Measurements from ENCODE around the gene SLC44A1. TPM values are rescaled to one million over a fixed set of nuclear protein-coding genes. Genes with fewer than 3 reads are reported as not detected.
A peak's percentile ranks its signal among the peaks of the same experiment; 100 is the strongest.

SLC44A1 gene
- total and polyA plus RNA-seq, 2 experiments from 2014 or later = 30.4 to 52.6 TPM

DNA sequence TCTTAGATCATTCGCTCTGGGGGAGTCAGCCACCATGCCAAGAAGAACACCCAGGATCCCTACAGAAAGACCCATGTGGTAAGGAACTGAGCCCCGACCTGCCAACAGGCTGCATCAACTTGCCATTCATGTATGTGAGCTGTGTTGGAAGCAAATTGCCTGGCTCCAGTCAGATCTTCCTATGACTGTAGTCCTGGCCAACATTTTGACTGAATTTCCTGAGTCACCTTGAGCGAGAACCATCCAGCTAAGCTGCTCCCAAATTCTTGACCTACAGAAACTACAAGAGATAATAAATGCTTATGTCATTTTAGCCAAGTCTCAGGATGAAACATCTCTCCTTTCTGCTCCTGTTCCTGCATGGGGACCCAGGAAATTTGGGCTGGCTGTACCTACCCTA is 40.0 kb upstream of the SLC44A1 start:
- Histone ChIP-seq H3K4me1 (ENCODE audit: insufficient read depth) (peaks cover 37% of the 10 kb centered on the region), H3K9me3 (ENCODE audit: low read depth) (no peaks in the 10 kb centered on the region), H3K79me2 (ENCODE audit: insufficient read depth) (no peaks in the 10 kb centered on the region), H3K36me3 (ENCODE audit: low read depth) (no peaks in the 10 kb centered on the region), H2AFZ (no peak overlapping the region), H3K27me3 (replicated peaks; ENCODE audit: insufficient read depth) (no peaks in the 10 kb centered on the region), H3K9ac (no peak overlapping the region), H3F3A (ENCODE audit: insufficient read depth) (peaks cover 30% of the 10 kb centered on the region), H3K4me2 (ENCODE audit: unreplicated experiment) (no peak overlapping the region), H3K4me3 (no peak overlapping the region), H4K20me1 (ENCODE audit: insufficient read depth) (no peaks in the 10 kb centered on the region), H3K9me2 (ENCODE audit: insufficient read depth) (no peaks in the 10 kb centered on the region), H3K27ac (no peak overlapping the region; the same call in 1 of the 2 replicates)
- 92 to 93% methylated on average over 3 of the region's 3 CpGs for WGBS, 2 experiments (ENCODE audit: low coverage in 1 of 2, low lambda C conversion rate in 2 of 2, missing lambda C conversion rate in 2 of 2)
- TF ChIP-seq EZH2phosphoT487 (IDR thresholded peaks at IDR 0.05; ENCODE audit: insufficient read depth, low read depth) = no peak
- TF ChIP-seq EZH2 (IDR thresholded peaks at IDR 0.05; ENCODE audit: insufficient read depth, poor library complexity, severe bottlenecking) = no peak
- in situ Hi-C loops (cut with MboI) = no loop called here
- peak; percentile 68 for DNase-seq

DNA sequence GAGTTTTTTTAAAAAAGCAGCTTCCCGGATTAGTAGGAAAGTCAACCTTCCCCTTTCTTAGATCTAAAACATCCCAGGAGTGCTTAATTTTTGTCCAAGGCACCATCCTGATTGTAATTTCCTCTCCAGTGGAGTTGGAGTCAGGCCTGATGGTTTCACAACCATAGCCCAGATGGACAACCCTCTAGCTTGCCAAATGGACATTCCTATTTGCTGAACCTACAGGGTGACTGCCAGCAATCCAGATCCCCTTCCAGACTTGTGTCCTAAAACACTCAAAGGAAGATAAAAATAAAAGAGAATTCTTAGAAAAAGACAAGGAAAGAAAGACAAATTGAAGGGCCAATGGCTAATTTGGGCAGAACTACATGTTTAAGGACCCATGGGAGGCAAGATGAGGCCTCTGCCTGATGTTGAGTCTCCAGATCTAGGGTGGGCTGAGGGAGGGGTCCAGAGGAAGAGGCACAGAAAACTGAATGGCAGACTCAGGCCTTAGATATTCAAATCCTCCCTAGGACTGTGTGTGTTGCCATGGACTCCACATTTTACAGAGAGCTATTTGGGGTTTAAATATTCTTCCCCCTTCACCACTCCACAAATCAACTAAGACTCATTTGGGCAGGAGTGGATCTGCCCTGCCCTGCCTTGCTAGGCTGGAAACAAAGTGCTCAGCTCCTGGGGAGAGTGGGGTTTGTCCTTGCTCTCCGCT is 38.5 kb upstream of the SLC44A1 start:
- Histone ChIP-seq H3K9ac (peak overlapping the region; percentile 66), H2AFZ (peak overlapping the region; percentile 72), H3K4me2 (ENCODE audit: unreplicated experiment) (peak overlapping the region; percentile 76), H4K20me1 (ENCODE audit: insufficient read depth) (no peaks in the 10 kb centered on the region), H3K27ac (peak overlapping the region; percentile 96), H3K27me3 (replicated peaks; ENCODE audit: insufficient read depth) (no peaks in the 10 kb centered on the region), H3K36me3 (ENCODE audit: low read depth) (no peaks in the 10 kb centered on the region), H3K9me3 (ENCODE audit: low read depth) (no peaks in the 10 kb centered on the region), H3K79me2 (ENCODE audit: insufficient read depth) (no peaks in the 10 kb centered on the region), H3K9me2 (ENCODE audit: insufficient read depth) (no peaks in the 10 kb centered on the region), H3K4me1 (ENCODE audit: insufficient read depth) (peaks cover 37% of the 10 kb centered on the region), H3K4me3 (peak overlapping the region; percentile 46), H3F3A (ENCODE audit: insufficient read depth) (peaks cover 30% of the 10 kb centered on the region)
- peak; percentile 94 for DNase-seq
- 0 to 10% methylated on average over 2 of the region's 2 CpGs for WGBS, 2 experiments (ENCODE audit: low coverage in 1 of 2, low lambda C conversion rate in 2 of 2, missing lambda C conversion rate in 2 of 2)
- in situ Hi-C loops (cut with MboI) = no loop called here
- TF ChIP-seq EZH2 (IDR thresholded peaks at IDR 0.05; ENCODE audit: insufficient read depth, poor library complexity, severe bottlenecking) (no peak), EZH2phosphoT487 (IDR thresholded peaks at IDR 0.05; ENCODE audit: insufficient read depth, low read depth) (no peak)

DNA sequence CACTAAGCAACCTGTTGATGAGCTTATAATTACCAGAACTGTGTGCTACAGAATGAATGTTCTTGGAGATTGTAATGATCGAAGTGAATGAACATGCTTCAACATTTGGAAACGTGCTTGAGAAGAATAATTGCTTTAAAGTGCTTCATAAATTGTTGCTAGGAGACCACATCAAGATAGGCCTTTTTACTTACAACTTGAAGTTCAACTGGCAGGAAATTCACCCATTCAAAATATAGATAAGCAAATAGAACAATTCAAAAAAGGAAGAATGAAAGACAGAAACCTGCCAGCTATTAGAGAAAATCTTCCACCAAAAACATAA is 38.0 kb upstream of the SLC44A1 start:
- no peak for DNase-seq
- Histone ChIP-seq H3K9me3 (ENCODE audit: low read depth) (no peaks in the 10 kb centered on the region), H3K4me1 (ENCODE audit: insufficient read depth) (peaks cover 37% of the 10 kb centered on the region), H3K9me2 (ENCODE audit: insufficient read depth) (no peaks in the 10 kb centered on the region), H4K20me1 (ENCODE audit: insufficient read depth) (no peaks in the 10 kb centered on the region), H3K27me3 (replicated peaks; ENCODE audit: insufficient read depth) (no peaks in the 10 kb centered on the region), H3F3A (ENCODE audit: insufficient read depth) (peaks cover 30% of the 10 kb centered on the region), H3K9ac (peak overlapping the region; percentile 66), H3K27ac (peak overlapping the region; percentile 96), H3K4me2 (ENCODE audit: unreplicated experiment) (peak overlapping the region; percentile 76), H3K4me3 (peak overlapping the region; percentile 46), H2AFZ (peak overlapping the region; percentile 72), H3K36me3 (ENCODE audit: low read depth) (no peaks in the 10 kb centered on the region), H3K79me2 (ENCODE audit: insufficient read depth) (no peaks in the 10 kb centered on the region)
- TF ChIP-seq EZH2 (IDR thresholded peaks at IDR 0.05; ENCODE audit: insufficient read depth, poor library complexity, severe bottlenecking) (no peak), EZH2phosphoT487 (IDR thresholded peaks at IDR 0.05; ENCODE audit: insufficient read depth, low read depth) (no peak)
- in situ Hi-C loops (cut with MboI) = no loop called here
- WGBS, 2 experiments (ENCODE audit: low coverage in 1 of 2, low lambda C conversion rate in 2 of 2, missing lambda C conversion rate in 2 of 2) = 0 to 7% methylated on average over 2 of the region's 2 CpGs

DNA sequence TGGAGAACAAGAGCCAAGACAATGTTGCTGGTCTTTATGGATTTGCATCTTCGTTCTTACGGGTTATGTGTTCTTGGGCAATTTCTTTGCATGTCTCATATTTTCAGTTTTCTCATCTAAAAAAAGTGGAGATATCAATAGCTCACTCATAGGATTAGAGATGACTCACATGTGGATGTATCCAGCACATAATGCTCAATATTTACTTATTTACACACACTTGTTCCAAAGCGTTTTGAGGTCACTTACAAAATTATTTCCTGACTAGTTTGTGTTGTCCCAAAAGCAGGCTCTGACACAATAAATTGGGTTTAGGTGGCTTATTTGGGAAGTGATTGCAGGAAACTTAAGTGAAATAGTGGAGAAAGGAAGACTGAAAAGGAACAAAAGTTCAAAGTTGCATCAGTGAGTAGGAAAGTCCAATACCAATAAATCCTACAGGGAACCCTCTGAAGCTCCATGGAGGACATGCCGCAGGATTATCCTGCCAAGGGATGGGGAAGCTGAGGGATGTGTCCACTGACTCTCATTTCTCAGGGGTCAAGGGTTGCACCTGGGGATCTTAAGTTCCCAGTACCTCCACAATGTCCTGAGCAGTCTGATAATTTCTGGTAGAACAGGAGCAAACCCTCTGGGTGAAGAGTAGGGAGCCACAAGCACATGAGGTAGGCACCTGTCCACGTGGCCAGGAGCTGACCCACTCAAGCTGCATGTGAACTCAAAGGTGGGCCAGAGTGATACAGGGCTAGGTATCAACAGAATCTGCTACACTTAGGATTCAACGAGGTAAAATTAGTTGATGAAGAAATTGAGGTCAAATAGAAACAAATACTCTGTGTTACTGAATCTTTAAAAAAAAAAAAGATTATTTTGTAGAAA is 37.4 kb upstream of the SLC44A1 start:
- no peaks in the 10 kb centered on the region for H3K79me2 ChIP-seq (ENCODE audit: insufficient read depth)
- peak overlapping the region; percentile 66 for H3K9ac ChIP-seq
- no peaks in the 10 kb centered on the region for H4K20me1 ChIP-seq (ENCODE audit: insufficient read depth)
- H3K4me1 ChIP-seq (ENCODE audit: insufficient read depth) = peaks cover 37% of the 10 kb centered on the region
- WGBS, 2 experiments (ENCODE audit: low coverage in 1 of 2, low lambda C conversion rate in 2 of 2, missing lambda C conversion rate in 2 of 2) = 37 to 38% methylated on average over 6 of the region's 6 CpGs
- peak overlapping the region; percentile 96 for H3K27ac ChIP-seq
- H3K27me3 ChIP-seq (replicated peaks; ENCODE audit: insufficient read depth) = no peaks in the 10 kb centered on the region
- H3K36me3 ChIP-seq (ENCODE audit: low read depth) = no peaks in the 10 kb centered on the region
- peaks cover 30% of the 10 kb centered on the region for H3F3A ChIP-seq (ENCODE audit: insufficient read depth)
- no peaks in the 10 kb centered on the region for H3K9me3 ChIP-seq (ENCODE audit: low read depth)
- peak; percentile 73 for DNase-seq
- peak overlapping the region; percentile 76 for H3K4me2 ChIP-seq (ENCODE audit: unreplicated experiment)
- H2AFZ ChIP-seq = peak overlapping the region; percentile 72
- peak overlapping the region; percentile 46 for H3K4me3 ChIP-seq
- no peaks in the 10 kb centered on the region for H3K9me2 ChIP-seq (ENCODE audit: insufficient read depth)
- no peak for TF ChIP-seq EZH2 (IDR thresholded peaks at IDR 0.05; ENCODE audit: insufficient read depth, poor library complexity, severe bottlenecking)
- in situ Hi-C loops (cut with MboI) = no loop called here

Data from GM23248 (cell line).